Superior temporal gyrus (tissue), 1 donor: ENCODE data around the gene WLS.
"Not testable (repeated sequence)": the region's sequence is repeated elsewhere in the genome, so short reads cannot be mapped to it uniquely, and the experiment has no call there.

Experiments
- DNase-seq: peaks from one replicate; pipeline ENCODE4 v3.0.0-alpha.2; 2016; ENCODE audit errors: extremely low spot score

WLS gene

DNA sequence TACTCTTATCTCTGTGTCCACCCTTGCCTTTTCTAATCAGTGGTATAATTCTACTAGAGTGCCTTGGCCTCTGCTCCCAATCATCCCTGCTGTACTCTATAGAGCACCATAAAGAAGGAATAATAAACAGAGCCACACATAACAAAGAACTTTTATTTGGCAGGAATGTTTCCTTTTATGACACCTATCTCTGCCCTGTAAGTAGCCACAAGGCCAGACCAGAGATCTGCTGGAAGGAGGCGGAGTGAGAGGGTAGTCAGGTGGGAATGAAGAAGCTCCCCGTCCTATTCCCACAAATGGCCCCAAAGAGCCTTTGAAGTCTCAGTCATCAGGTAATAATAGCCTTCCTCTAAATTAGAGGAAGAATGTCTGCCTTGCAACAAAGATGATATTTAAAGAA, 32.7 kb downstream of the WLS start:
- no peak for DNase-seq

DNA sequence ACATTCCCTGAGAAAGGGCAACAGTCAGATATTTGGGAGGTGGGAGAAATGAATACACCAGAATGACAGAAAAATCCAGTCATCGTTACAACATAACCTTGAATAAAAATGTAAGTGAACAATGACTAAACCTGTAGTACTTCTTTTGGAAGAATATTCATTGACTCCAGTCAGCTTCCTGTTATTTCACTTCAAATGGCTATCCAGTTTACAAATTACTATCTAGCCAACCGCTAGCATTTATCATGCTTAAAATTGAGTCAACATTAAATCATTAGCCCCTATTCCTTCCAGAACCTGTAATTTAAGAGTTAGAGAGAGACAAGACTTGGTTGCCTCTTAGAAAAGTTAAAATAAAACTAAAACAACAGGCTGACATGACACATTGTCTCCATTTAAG, 33.6 kb downstream of the WLS start:
- DNase-seq: no peak

DNA sequence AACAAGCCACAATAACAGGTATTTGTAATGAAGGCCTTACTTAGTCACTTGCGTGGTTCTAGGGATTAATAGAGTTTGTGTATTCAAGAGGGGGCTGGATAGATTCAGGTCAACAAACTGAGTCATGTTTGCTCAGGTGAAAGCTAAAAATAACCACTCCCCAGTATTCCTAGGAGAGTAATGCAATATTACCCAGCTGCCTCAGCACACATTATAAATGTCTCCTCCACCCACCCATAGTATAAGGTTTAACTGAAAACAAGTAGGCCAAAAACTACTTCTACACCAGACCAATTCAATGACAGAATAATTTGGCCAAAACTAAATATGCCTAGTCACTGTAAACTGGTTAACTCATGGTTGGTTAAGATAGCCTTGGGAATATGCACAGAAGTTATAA, 34.4 kb downstream of the WLS start:
- DNase-seq: no peak

DNA sequence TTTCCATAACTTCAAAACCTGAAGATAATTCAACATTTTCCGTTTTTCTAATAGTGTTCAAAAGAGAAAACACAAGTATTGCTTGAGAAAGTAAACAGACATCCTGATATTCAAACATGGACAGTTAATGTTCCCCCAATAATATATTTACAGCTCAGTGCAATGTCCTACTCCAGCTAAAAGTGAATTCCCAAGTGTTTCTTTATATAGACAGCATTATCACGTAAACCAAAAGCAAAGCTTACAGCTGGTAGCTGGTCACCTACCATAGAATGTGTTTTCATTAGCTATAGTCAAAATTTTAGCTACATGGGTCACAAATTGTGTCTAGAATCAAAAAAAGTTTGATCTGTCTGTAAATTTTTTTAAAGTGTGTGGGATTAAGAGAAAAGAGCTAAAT, 34.9 kb downstream of the WLS start:
- DNase-seq: no peak

DNA sequence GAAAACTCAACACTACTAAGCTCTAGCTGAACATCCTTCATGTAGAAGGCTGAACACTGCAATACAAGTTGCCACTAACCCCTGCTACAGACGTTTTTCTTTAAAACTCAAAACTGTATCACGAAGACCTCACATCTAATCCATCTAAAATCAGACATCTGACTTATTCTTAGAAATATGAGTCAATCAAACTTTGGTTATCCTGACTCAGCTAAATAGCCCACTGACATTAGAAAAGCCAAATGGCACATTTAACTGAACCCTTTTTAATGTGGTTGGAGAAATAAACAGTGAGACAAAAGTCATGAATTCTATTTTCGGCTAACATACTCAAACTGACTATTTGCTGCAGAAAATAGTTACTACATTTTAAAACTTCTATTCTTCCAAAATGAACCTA, 35.6 kb downstream of the WLS start:
- no peak for DNase-seq

DNA sequence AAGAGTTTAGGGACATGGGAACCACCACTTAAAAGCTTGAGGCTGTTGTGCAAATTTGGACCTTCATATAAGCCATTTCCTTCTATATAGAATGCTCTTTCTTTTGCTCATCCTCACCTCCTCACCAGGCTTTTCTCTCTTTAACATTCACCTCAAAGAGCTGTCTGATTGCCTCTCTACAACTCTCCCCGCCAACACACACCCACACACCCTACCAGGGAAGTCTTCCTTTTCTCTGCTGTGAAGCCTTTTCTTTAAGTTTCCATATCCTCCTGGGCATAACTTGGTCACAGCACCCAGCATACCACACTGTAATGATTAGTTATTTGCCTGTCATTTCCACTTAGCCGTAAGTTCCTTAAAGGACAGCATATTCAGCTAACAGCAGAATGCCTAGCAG, 40.6 kb downstream of the WLS start:
- no peak for DNase-seq

DNA sequence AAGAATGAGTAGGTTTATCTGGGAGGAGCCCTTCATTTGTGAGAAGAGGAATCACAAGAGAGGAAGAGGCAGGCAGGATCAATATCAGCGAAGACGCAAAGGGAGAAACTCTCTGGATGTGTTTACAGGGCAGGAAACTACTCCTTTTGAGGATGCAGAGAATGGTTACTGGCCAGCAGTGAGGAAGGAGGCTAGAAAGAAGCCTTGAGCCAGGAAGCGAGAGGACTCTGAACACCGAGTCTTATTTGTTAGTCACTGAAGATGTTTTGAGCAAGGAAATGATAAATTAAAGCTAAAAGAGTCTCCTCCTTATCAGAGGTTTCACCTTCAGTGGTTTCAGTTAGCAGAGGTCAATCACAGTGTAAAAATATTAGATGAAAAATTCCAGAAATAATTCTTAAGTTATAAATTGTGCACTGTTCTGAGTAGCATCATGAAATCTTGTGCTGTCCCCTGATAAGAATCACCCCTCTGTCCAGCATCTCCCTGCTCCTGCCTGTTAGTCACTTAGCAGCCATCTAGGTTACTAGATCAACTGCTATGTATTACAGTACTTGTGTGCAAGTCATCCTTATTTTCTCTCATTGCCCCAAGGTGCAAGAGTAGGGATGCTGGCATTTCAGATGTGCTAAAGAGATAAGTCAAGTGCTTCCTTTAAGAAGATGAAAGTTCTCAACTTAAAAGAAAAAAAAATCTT, 43.5 kb downstream of the WLS start:
- no peak for DNase-seq

DNA sequence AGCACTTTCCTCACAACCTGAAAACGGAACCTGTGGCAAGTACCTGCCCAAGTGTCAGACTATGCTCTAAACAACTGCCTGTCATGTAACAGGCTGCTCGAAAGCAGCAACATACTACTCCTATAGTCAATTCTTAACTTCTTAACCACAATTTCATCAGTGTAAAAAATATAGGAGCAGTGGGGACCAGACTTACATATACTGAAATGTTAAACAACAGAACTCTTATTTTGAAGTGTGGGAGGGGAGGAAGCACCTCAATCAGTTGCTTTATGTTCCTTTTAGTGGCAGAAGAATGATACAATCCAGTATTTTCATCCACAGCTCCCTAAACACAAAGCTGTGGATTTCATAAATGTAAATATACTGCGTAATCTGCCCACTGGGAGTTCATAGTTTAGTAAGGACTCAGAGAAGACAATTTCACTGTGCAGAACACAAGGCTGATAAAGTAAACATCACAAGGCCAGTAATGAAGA, 44.2 kb downstream of the WLS start:
- no peak for DNase-seq

DNA sequence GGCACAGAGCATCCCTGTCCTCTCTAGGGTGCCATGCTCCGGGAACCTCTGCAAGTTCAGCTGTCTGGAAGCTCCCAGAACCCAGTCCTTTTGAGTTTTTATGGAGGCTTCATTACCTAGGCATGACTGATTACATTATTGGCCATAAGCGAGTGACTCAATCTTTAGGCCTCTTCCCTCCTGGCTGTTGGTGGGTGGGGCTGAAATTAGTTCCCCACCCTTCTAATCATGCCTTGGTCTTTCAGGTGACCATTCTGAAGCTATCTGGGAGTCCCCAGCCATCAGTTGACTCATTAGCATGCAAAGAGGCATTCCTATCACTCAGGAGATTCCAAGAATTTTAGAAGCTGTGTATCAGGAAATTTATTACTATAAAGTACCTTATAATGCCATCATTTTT, 46.6 kb downstream of the WLS start:
- no peak for DNase-seq

DNA sequence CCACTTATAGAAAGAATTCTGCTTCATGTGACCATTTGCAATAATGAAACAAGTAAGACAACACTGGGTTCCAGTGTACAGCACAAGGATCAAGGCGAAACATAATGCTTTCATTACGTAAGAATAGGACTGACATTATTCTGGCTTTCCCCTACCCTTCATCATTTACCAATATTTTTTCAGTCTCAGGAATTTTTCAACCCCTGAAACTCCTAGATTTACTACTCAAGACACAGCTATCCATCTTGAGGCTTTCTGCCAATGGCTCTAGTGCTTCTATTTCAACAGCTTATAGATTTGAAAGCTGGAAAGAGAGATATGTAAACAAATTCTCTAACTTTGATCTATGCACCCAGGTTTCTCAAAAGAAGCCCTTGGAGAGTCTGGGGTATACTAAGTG, 48.4 kb downstream of the WLS start:
- no peak for DNase-seq

DNA sequence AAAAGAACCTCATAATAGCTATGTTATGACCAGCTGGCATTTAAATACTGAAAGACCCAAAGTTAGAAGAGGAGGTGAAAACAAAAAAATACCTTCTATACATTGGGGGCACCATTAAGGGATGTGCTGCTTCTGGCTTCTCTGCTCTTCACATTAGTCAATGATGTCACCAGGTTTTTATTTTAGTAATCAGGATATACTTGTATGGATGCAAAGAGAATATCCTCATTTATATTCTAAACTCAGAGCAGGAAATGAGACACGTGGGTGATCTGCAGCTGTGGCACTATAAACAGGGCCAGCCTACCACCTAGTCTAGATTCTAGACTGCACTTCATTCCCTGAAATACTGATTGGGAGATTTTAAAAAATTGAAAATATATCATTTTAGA, 51.2 kb downstream of the WLS start:
- DNase-seq: no peak

DNA sequence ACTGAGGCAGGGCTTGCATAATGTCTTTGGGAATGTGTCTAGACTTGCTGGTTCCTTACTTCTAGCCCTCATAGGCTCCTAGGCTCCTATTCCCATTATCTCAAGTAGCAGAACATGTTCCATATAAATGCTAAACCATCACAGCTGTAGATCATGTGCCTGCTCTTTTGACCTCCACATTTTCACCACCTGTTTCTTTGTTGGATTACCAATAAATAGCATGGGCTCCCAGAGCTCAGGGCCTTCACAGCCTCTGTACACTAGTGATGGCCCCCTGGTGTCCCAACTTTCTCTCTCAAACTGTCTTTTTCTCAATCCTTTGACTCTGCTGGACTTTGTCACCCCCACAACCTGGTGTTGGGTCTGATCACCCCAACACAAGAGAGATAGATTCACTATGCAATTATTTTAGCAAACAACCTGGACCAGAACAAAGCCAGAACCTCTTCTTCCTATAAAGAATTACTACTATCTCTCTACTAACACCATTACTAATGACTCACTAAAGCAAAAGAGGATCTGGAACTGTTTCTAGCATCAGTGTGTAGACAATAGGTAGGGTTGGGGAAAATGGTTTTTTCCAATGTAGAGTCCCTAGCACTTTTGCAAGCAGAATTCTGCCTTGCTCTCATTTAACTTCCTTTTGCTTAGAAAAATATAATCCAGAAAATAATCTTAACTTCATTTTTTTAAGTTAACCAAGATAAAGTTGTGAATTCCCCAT, 51.7 kb downstream of the WLS start:
- no peak for DNase-seq

DNA sequence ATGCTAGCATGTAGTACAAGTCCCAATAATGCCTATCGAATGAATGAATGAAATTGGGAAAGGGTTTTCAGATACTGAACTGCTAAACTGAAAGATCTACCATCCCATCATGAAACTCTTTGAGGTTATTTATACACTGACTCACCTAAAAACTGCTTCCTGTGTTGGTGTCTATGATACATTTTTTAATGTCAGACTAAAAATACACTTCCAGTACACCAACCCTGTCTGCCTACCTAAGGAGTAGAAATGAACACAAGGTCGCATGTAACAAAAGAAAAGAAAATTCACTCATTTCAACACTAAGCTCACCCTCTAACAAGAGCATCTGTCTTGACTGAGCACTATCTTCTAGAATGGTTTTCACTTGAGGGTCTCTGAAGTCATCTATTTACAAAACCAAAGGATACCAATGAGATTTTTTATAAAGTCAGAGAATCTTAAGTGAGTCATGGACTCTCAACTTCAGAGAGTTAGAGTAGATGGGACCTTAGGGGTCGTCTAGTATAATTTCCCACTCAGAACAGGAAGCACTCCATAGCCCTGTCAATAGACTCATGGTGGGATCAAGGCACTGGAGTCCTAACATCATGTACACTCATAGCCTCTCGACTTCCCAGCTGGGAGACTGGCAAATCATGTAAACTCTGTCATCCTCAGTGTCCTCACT, 53.4 kb downstream of the WLS start:
- no peak for DNase-seq

DNA sequence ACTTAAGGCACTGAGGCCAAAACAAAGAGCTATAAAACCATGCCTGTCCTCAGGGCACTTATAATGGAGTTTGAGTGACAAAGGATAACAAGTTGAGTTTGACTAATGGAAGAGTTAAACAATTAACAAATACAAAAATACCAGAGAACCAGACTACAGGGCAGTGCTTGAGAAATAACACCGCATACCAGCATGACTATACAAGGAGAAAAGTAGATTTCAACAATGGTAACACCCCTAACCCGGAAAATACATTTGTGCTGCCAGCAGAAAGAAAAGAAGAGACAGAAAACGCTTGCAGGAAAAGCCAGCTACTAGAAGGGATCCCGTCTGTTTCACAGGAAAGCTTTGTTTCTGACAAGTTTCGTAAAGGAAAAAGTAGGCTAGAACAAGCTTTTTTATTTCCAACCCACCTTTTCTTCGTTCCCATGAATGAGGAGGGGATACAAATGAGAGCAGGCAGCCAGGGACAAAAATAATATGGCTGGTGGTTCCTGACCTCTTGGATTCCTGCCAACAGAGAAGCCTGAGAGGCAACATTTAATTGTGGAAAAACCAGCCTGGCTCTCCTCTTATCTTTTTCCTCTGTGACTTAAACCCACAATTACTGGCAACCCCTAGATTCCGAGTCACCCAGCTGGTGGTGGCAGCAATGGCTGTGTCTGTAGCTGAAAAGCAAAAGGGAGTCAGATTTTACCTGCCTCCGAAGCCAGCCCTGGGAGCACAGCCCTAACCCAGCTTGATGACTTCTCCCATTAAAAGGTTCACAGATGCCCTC, 56.5 kb downstream of the WLS start:
- DNase-seq: no peak

DNA sequence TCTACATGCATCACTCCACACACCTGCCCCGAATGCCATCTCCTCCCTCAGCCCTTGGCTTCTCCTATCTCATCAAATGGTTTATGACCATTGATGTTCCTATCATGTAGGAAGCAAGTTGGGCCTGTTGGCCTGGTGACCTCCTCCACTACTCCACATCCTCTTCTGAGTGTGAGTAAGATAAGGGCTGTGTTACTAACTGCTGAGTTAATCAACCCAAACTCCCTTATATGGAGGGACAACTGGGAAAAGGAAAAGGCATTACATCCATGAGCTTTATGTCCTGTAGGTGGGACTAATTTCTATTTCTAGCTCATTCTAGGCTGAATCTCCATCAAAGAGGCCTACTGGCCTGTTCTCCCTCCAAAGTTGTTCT, 57.6 kb downstream of the WLS start:
- no peak for DNase-seq

DNA sequence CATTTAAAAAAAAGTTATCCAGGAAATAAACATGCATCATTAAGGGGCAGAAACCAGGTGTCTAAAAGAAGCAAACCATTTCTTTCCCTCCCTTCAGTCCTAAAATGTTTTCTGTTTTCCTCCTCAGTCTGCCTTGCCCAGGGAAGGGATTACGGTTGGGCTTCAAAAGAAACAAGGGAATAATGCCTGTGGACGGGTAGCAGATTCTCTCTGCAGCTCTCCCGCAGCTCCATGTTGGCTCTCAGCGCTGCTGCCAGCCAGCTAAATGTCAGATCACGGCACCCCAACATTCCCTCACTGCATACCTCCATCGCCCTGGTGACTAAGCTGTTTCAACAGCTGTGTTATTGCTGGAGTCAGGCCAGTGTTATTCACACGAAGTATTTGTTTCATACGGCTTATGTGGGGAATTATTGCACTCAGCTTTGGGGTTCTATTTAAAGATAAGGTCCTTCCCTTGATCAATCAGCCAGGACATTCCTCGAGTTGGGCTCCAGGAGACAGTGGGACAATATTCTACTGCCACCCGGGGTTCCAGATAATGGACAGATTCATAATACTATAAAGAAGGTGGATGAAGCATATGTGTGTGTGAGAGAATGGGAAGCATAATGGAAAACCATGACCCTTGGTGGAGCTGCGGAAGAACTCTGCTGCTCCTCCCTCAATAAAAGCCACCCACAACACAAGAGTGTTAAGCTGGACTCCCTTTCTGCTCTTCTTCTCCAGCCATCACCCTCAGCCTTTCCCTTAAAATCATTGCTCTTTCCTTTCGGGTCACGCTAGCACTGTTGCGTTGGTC, 58.2 kb downstream of the WLS start:
- no peak for DNase-seq

DNA sequence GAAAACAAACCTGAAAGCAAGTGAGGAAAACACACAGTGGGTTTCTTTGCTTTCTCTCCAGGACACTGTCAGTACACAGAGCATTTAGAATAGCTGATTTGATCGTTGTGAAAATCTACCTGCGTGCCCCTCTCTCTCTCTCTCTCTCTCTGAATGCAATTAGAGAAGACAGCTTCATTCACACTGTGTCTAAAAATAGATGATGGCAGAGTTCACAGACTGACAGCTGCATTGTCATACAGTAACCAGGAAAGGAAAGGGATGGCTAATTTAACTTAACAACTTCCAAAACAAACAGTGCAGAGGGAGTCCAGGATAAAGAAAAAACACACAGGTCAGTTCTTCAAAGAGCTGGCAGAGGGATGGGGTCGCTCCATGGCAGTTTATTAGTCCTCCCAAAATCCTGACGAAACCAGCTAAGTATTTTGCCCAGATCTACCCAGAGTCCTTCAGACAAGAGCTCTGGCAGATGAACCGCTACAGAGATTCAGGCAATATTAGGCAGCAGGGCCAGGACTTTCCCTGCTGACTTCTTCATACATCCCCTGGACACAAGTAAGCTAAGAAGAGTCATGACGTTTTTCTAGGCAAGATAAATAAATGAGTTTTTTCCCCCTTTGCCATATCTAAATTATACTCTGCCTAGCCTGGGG, 58.9 kb downstream of the WLS start:
- no peak for DNase-seq

DNA sequence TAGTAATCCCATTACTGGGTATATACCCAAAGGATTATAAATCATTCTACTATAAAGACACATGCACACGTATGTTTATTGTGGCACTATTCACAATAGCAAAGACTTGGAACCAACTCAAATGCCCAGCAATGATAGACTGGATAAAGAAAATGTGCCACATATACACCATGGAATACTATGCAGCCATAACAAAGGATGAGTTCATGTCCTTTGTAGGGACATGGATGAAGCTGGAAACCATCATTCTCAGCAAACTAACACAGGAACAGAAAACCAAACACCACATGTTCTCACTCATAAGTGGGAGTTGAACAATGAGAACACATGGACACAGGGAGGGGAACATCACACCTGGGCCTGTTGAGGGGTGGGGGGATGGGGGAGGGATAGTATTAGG, 60.5 kb downstream of the WLS start:
- DNase-seq: not testable (repeated sequence)

DNA sequence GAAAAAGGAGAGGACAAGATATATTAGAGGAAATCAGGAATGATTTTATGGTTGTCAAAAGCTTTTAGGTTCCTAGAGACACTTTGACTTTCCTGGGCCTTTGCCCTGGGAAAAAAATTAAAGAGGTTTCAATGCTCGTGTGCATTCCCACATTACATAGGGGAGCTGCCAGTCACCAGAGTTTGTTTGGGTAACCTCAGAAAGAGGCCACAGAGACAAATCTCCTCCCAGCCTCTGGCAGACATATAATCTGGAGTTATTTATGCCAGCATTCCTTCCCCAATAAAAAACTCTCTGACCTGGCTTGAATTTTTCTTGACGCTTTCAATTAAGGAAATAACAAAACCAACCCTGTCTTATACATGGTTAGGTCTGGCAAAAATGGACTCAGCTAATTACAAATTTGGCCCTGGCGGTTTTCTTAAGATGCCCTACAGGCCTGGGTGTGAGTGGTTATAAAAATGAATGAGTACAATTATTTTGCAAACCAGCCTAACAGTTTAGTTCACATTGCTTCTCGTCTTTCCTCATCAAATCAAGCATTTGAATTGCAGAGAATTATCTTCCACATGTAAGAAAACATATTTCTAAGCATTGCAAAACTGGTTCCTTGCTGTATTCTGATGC, 63.7 kb downstream of the WLS start:
- DNase-seq: no peak

DNA sequence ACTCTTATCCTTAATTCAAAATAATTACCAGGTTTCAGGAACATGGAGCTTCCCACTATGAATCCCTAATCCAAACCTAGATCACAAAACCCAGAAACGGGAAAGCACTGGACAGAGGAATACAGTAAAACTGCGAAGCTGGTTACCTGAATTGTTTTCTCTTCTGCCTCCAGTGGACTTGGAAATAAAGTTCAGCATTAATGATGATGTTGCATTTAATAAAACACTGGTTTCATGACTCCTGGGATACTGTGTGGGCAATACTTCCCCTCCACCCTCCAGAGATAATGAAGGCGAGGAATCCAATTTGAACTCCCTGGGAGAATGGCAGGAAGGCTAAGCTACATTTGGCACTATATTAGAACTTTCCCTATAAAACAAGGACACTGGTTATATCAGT, 65.1 kb downstream of the WLS start:
- DNase-seq: no peak

DNA sequence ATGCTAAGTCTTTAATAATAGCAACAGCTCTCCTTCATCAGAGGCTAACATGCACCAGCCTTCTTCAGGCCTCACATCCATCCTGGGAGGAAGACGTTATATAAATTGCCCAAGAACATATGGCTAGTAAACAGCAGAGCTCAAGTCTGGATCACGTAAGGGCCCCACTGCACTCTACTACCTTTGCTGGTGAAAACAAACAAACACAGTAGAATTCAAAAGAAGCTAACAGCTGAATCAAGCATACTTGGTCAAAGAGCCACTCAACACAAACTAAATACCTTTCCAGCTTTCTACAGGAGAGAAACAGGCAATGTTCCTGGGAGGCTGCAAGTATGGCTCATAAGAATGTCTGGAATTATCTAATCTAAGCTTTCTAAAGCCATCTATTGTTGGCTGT, 66.0 kb downstream of the WLS start:
- DNase-seq: no peak
